PC-3 (cell line): ENCODE data around the gene C11orf68. TPM values are rescaled to one million over a fixed set of nuclear protein-coding genes. Genes with fewer than 3 reads are reported as not detected.

Source experiments
- ATAC-seq: fragments of 200-7000 bp; cut with Tn5 transposase; 2 replicates; pipeline ENCODE4 v1.9.1; 2020; ENCODE audit warnings: mild to moderate bottlenecking, moderate library complexity
- BruUV-seq: library from RNA; stranded (reverse); fragments of 400-500 nt; replicated peaks from 2 replicates; lab custom pipeline; 2021; lab: Mats Ljungman, UMichigan
- CTCF ChIA-PET: fragments of 300-600 bp; sonication (Branson Sonifier 250); formaldehyde crosslinking; loops from one replicate; lab custom pipeline; 2022; ENCODE audit warnings: antibody characterized with exemption; lab: Charles Lee
- POLR2A ChIA-PET: fragments of 300-600 bp; sonication (Branson Sonifier 250); formaldehyde crosslinking; loops from one replicate; lab custom pipeline; 2022; ENCODE audit warnings: antibody characterized with exemption; ENCODE audit not compliant: unreplicated experiment; lab: Charles Lee
- DNase-seq: peaks from one replicate; pipeline ENCODE4 v3.0.0-alpha.2; 2015
- H2AFZ ChIP-seq: fragments of 300-600 bp; sonication (generic); 2 replicates; pipeline ENCODE4 v1.6.0; 2016; ENCODE audit warnings: antibody characterized with exemption, low read length
- H3F3A ChIP-seq: fragments of 300-600 bp; sonication (generic); one replicate; pipeline ENCODE4 v1.6.0; 2017; ENCODE audit warnings: antibody characterized with exemption, low read length, control low read depth, mild to moderate bottlenecking; ENCODE audit not compliant: unreplicated experiment
- H3K27ac ChIP-seq: fragments of 300-600 bp; sonication (generic); 2 replicates; pipeline ENCODE4 v1.5.1; 2016; ENCODE audit warnings: mild to moderate bottlenecking, low read length
- H3K27me3 ChIP-seq: fragments of 300-600 bp; sonication (generic); 2 replicates; pipeline ENCODE4 v1.6.1; 2016; ENCODE audit warnings: low read length, mixed read lengths
- H3K36me3 ChIP-seq: fragments of 300-600 bp; sonication (generic); 2 replicates; pipeline ENCODE4 v1.6.1; 2016; ENCODE audit warnings: low read depth, mixed run types, low read length, mixed read lengths
- H3K4me1 ChIP-seq: fragments of 300-600 bp; sonication (generic); 2 replicates; pipeline ENCODE4 v1.5.1; 2016; ENCODE audit warnings: low read length; ENCODE audit not compliant: insufficient read depth
- H3K4me2 ChIP-seq: fragments of 300-600 bp; sonication (generic); 2 replicates; pipeline ENCODE4 v1.6.0; 2016; ENCODE audit warnings: low read length
- H3K4me3 ChIP-seq: fragments of 300-600 bp; sonication (generic); 2 replicates; pipeline ENCODE4 v1.5.1; 2016; ENCODE audit warnings: mild to moderate bottlenecking, low read length, mixed read lengths
- H3K79me2 ChIP-seq: fragments of 300-600 bp; sonication (generic); 2 replicates; pipeline ENCODE4 v1.6.1; 2017; ENCODE audit warnings: low read length, mixed read lengths
- H3K9ac ChIP-seq: fragments of 300-600 bp; sonication (generic); 2 replicates; pipeline ENCODE4 v1.6.0; 2016; ENCODE audit warnings: mild to moderate bottlenecking, low read length
- H3K9me2 ChIP-seq: fragments of 300-600 bp; sonication (generic); replicated peaks from 2 replicates; pipeline ENCODE4 v1.6.1; 2016; ENCODE audit warnings: mixed run types, low read length, mixed read lengths
- H3K9me3 ChIP-seq: fragments of 300-600 bp; sonication (generic); 2 replicates; pipeline ENCODE4 v1.6.1; 2016; ENCODE audit warnings: low read length, mixed read lengths
- H4K20me1 ChIP-seq: fragments of 300-600 bp; sonication (generic); 2 replicates; pipeline ENCODE4 v1.6.1; 2016; ENCODE audit warnings: low read length, mixed read lengths
- CTCF ChIP-seq: fragments of 300-600 bp; sonication (generic); conservative IDR thresholded peaks from 2 replicates; pipeline ENCODE4 v1.5.1; 2017; ENCODE audit warnings: antibody characterized with exemption, low read depth, mild to moderate bottlenecking, low read length
- EZH2 ChIP-seq: fragments of 300-600 bp; sonication (generic); IDR thresholded peaks from one replicate; pipeline ENCODE4 v1.6.1; 2017; ENCODE audit warnings: antibody characterized with exemption, mild to moderate bottlenecking, low read length; ENCODE audit not compliant: unreplicated experiment
- EZH2phosphoT487 ChIP-seq: fragments of 300-600 bp; sonication (generic); IDR thresholded peaks from 2 replicates; pipeline ENCODE4 v1.6.1; 2018; ENCODE audit warnings: mild to moderate bottlenecking, antibody characterized with exemption, low read length, borderline replicate concordance
- intact Hi-C: fragments of 100-400 bp; cut with micrococcal nuclease; formaldehyde crosslinking; loops from 2 replicates; pipeline ENCODE4 v1.9.0; 2023
- total RNA-seq: library from RNA; depleted of rRNA; stranded (reverse); fragments of >200 nt; gene quantifications from 2 replicates; pipeline ENCODE4 v1.2.3, GENCODE V29; 2014

Gene C11orf68
- total RNA-seq, 1 experiment from 2014 or later = 61.3 TPM

GRCh38 chr11:65880027-65880426 lies 38.8 kb downstream of the C11orf68 start:
- CTCF ChIA-PET = no interaction called here
- no peaks in the 10 kb centered on the region for H4K20me1 ChIP-seq
- H3K4me2 ChIP-seq = no peak overlapping the region
- H2AFZ ChIP-seq = no peak overlapping the region
- BruUV-seq = no TSS peak
- no peak overlapping the region for H3K4me3 ChIP-seq
- ATAC-seq (no peak), DNase-seq (no peak)
- H3K36me3 ChIP-seq = peaks cover 25% of the 10 kb centered on the region; the same call in 1 of the 2 replicates
- no peaks in the 10 kb centered on the region for H3K9me3 ChIP-seq
- H3K4me1 ChIP-seq = no peaks in the 10 kb centered on the region
- H3K79me2 ChIP-seq = peaks cover 8% of the 10 kb centered on the region; the same call in 1 of the 2 replicates
- no peaks in the 10 kb centered on the region for H3K9me2 ChIP-seq
- TF ChIP-seq CTCF (no peak), EZH2 (no peak), EZH2phosphoT487 (no peak)
- no peaks in the 10 kb centered on the region for H3K27me3 ChIP-seq
- no peak overlapping the region for H3K27ac ChIP-seq
- POLR2A ChIA-PET = no interaction called here
- no peaks in the 10 kb centered on the region for H3F3A ChIP-seq
- intact Hi-C loops = no loop called here
- no peak overlapping the region for H3K9ac ChIP-seq

DNA sequence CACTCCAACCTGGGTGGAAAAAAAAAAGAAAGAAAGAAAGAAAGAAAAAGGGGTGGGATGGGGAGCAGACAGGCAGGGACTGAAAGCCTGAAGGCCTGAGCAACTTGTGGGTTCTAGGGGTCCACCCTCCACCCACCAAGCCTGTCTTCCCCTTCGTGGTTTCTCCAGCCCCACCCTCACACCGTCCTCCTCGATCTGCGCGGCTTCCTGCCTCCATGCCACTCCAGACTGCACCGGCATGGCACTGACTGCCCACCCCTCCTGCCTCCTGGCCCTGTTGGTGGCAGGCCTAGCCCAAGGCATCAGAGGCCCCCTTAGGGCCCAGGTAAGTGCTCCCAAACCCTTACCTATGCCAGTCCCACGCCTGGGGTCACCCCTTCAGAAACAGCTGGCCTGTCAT lies 39.2 kb downstream of the C11orf68 start, which contains the start of gene CTSW:
Gene CTSW, plus strand, starts transcription at position 221 of the 400 bp plus-strand sequence. Its CDS starts 18 bp downstream, at position 239.
- H2AFZ ChIP-seq = no peak within 1 kb of the TSS
- H3K4me3 ChIP-seq = no peak within 1 kb of the TSS
- H3K79me2 ChIP-seq = peaks cover 8% of the 10 kb centered on the region; the same call in 1 of the 2 replicates
- no peak within 1 kb of the TSS for H3K27ac ChIP-seq
- H3F3A ChIP-seq = no peaks in the 10 kb centered on the region
- H3K4me1 ChIP-seq = no peaks in the 10 kb centered on the region
- ChIA-PET CTCF (no interaction called here), POLR2A (no interaction called here)
- H3K9me2 ChIP-seq = no peaks in the 10 kb centered on the region
- TF ChIP-seq CTCF = no peak
- no peak for TF ChIP-seq EZH2
- no peak for TF ChIP-seq EZH2phosphoT487
- no peaks in the 10 kb centered on the region for H3K27me3 ChIP-seq
- H4K20me1 ChIP-seq = no peaks in the 10 kb centered on the region
- ATAC-seq (no peak), DNase-seq (no peak)
- H3K9me3 ChIP-seq = no peaks in the 10 kb centered on the region
- H3K9ac ChIP-seq = no peak within 1 kb of the TSS
- peaks cover 23% of the 10 kb centered on the region; the same call in 1 of the 2 replicates for H3K36me3 ChIP-seq
- no TSS peak for BruUV-seq
- intact Hi-C loops = no loop called here
- H3K4me2 ChIP-seq = no peak within 1 kb of the TSS

DNA sequence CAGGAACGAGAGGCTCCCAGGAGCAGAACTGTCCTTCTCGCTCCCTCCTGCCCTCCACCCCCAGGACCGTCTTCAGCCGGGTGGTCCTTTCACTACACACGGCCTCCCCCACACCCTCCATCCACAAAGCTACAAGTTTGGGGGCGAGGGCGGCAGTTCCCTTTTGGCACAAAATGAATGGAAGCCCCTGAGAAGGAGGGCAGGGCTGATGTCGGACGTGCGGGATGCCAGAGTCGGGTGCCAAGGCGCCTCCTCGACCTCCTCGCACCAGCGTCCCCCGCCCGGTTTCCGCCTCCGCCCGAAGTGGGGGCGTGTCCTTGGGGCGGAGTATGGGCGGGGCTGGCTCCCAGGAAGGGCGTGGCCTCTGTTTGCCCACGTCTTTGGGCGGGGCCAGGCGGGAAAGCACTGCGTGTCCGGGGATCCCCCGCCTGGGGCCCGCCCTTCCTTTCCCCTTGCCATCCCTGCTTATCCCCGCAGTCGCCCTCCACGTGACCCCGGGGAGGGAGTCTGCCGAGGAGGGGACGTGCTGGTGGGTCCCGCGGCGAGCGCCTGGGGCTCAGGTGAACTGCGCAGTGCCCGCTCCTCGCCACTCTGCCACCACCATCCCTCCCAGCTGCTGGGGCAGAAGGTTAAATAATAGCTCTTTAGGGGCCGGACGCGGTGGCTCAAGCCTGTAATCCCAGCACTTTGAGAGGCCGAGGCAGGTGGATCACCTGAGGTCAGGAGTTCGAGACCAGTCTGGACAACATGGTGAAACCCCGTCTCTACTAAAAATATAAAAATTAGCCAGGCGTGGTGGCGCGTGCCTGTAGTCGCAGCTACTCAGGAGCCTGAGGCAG lies 45.3 kb downstream of the C11orf68 start:
- no peaks in the 10 kb centered on the region for H3F3A ChIP-seq
- peak overlapping the region; percentile 78 for H3K4me3 ChIP-seq
- no peaks in the 10 kb centered on the region for H3K9me3 ChIP-seq
- TF ChIP-seq EZH2 = no peak
- no peak for TF ChIP-seq CTCF
- no peak for TF ChIP-seq EZH2phosphoT487
- peaks cover 6% of the 10 kb centered on the region for H3K4me1 ChIP-seq
- H3K27ac ChIP-seq = no peak overlapping the region
- no peaks in the 10 kb centered on the region for H3K9me2 ChIP-seq
- peak overlapping the region; percentile 55 for H3K9ac ChIP-seq
- no peaks in the 10 kb centered on the region for H3K27me3 ChIP-seq
- no peaks in the 10 kb centered on the region for H4K20me1 ChIP-seq
- H3K36me3 ChIP-seq = no peaks in the 10 kb centered on the region
- intact Hi-C loops = no loop called here
- DNase-seq = peak; percentile 98
- BruUV-seq = TSS peak; percentile 82
- H2AFZ ChIP-seq = peak overlapping the region; percentile 87
- H3K79me2 ChIP-seq = no peaks in the 10 kb centered on the region
- CTCF ChIA-PET = interaction anchor here (1.0 kb wide), 1 partner anchor 15 kb away, joined by 3 read pairs; the partner anchor contains the start of gene FIBP
- POLR2A ChIA-PET = interaction anchor here (0.7 kb wide), 1 partner anchor 13 kb away, joined by 3 read pairs; no protein-coding TSS in a partner anchor
- peak overlapping the region; percentile 99 for H3K4me2 ChIP-seq
- peak; percentile 76 for ATAC-seq
